ENCODE measurements around the gene ZBTB34. TPM values are rescaled to one million over a fixed set of nuclear protein-coding genes. Genes with fewer than 3 reads are reported as not detected.

ZBTB34 gene
- total and polyA plus RNA-seq, 7 donors = 2.0 to 7.3 (median 4.6) TPM

- peak overlapping the region; percentile 20 for H3K27ac ChIP-seq
- no peak overlapping the region for H3K4me3 ChIP-seq
- WGBS, 3 donors = 22 to 36% (median 28%) methylated on average over 5 of the region's 5 CpGs
- H3K9me3 ChIP-seq = no peaks in the 10 kb centered on the region
- peaks cover 0 to 5% of the 10 kb centered on the region in 2 donors for H3K36me3 ChIP-seq (ENCODE audit: insufficient read depth in 1 of 2, low read depth in 1 of 2)
- DNase-seq (no peak), ATAC-seq (peak; percentile 25 to 58 (median 54))
- H3K4me1 ChIP-seq = peaks cover 23% of the 10 kb centered on the region
- intact Hi-C loops (cut with DNase I) = no loop called here
- TF ChIP-seq, protein P1, sequence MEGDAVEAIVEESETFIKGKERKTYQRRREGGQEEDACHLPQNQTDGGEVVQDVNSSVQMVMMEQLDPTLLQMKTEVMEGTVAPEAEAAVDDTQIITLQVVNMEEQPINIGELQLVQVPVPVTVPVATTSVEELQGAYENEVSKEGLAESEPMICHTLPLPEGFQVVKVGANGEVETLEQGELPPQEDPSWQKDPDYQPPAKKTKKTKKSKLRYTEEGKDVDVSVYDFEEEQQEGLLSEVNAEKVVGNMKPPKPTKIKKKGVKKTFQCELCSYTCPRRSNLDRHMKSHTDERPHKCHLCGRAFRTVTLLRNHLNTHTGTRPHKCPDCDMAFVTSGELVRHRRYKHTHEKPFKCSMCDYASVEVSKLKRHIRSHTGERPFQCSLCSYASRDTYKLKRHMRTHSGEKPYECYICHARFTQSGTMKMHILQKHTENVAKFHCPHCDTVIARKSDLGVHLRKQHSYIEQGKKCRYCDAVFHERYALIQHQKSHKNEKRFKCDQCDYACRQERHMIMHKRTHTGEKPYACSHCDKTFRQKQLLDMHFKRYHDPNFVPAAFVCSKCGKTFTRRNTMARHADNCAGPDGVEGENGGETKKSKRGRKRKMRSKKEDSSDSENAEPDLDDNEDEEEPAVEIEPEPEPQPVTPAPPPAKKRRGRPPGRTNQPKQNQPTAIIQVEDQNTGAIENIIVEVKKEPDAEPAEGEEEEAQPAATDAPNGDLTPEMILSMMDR (IDR thresholded peaks at IDR 0.05) = no peak
- H3K27me3 ChIP-seq (ENCODE audit: insufficient read depth in 3 of 3, low read length in 2 of 3) = no peaks in the 10 kb centered on the region
Measured at GRCh38 chr9:126844085-126844484, 16.4 kb upstream of the ZBTB34 start.

DNA sequence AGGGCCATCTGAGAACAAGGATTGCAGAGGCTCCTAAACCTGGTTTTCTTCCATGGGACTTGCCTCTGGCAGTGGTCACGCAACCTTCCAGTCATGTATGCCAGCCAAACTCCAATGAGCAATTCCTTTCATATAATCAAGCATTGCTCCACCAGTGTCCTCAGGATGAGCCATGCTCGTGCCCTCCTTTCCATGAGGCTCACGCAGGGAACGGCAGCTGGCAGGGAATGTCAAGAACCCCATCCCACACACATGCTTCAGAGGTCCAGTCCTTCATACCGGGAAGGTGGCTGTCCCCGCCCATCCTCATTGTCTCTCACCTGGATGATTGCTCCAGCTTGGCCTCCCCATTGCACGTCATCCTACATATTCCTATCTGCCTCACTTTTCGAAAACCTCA, 13.4 kb upstream of the ZBTB34 start:
- Histone ChIP-seq H3K27me3 (ENCODE audit: insufficient read depth in 3 of 3, low read length in 2 of 3) (no peaks in the 10 kb centered on the region), H3K27ac (no peak overlapping the region), H3K4me3 (no peak overlapping the region), H3K4me1 (peaks cover 18% of the 10 kb centered on the region), H3K9me3 (no peaks in the 10 kb centered on the region), H3K36me3 (ENCODE audit: insufficient read depth in 1 of 2, low read depth in 1 of 2) (no peaks in the 10 kb centered on the region)
- intact Hi-C loops (cut with DNase I) = no loop called here
- 82 to 89% (median 87%) methylated on average over 8 of the region's 8 CpGs for WGBS, 3 donors
- TF ChIP-seq, protein P1 (IDR thresholded peaks at IDR 0.05) = no peak
- ATAC-seq (no peak), DNase-seq (no peak)

GRCh38 chr9:126849591-126850225, 10.7 kb upstream of the ZBTB34 start:
- H3K27me3 ChIP-seq (ENCODE audit: insufficient read depth in 3 of 3, low read length in 2 of 3) = no peaks in the 10 kb centered on the region
- H3K4me1 ChIP-seq = no peaks in the 10 kb centered on the region
- ATAC-seq (no peak), DNase-seq (no peak)
- H3K36me3 ChIP-seq (ENCODE audit: insufficient read depth in 1 of 2, low read depth in 1 of 2) = no peaks in the 10 kb centered on the region
- no peaks in the 10 kb centered on the region for H3K9me3 ChIP-seq
- no peak overlapping the region for H3K27ac ChIP-seq
- 74 to 87% (median 79%) methylated on average over 8 of the region's 8 CpGs for WGBS, 3 donors
- intact Hi-C loops (cut with DNase I) = no loop called here
- TF ChIP-seq, protein P1 (IDR thresholded peaks at IDR 0.05) = no peak
- H3K4me3 ChIP-seq = no peak overlapping the region

- WGBS, 3 donors = 64 to 72% (median 71%) methylated on average over 6 of the region's 6 CpGs
- no peak for ATAC-seq
- no peaks in the 10 kb centered on the region for H3K36me3 ChIP-seq (ENCODE audit: insufficient read depth in 1 of 2, low read depth in 1 of 2)
- TF ChIP-seq, protein P1 (IDR thresholded peaks at IDR 0.05) = no peak
- H3K9me3 ChIP-seq = no peaks in the 10 kb centered on the region
- H3K4me3 ChIP-seq = no peak overlapping the region
- intact Hi-C loops (cut with DNase I) = no loop called here
- no peaks in the 10 kb centered on the region for H3K4me1 ChIP-seq
- no peak for DNase-seq
- no peak overlapping the region for H3K27ac ChIP-seq
- no peaks in the 10 kb centered on the region for H3K27me3 ChIP-seq (ENCODE audit: insufficient read depth in 3 of 3, low read length in 2 of 3)
Measured at GRCh38 chr9:126851286-126851880, 9.1 kb upstream of the ZBTB34 start.

All from psoas muscle (tissue), 8 donors.